Endodermal cell (in vitro differentiated cells): ENCODE measurements around the gene ZBTB16. TPM values are rescaled to one million over a fixed set of nuclear protein-coding genes. Genes with fewer than 3 reads are reported as not detected.
A peak's percentile ranks its signal among the peaks of the same experiment; 100 is the strongest.

Source experiments
- DNase-seq: peaks from one replicate; pipeline ENCODE4 v3.0.0-alpha.2; 2017
- H3K27ac ChIP-seq: 2 replicates; pipeline ENCODE4 v1.5.1; 2013; ENCODE audit warnings: mild to moderate bottlenecking, low read depth, low read length, moderate library complexity
- H3K27me3 ChIP-seq: 2 replicates; pipeline ENCODE4 v1.6.1; 2013; ENCODE audit warnings: mild to moderate bottlenecking, low read length, moderate library complexity; ENCODE audit not compliant: insufficient read depth, control insufficient read depth, poor library complexity, severe bottlenecking
- H3K36me3 ChIP-seq: 2 replicates; pipeline ENCODE4 v1.7.0; 2013; ENCODE audit warnings: mild to moderate bottlenecking, low read length, moderate library complexity; ENCODE audit not compliant: control insufficient read depth, insufficient read depth
- H3K4me1 ChIP-seq: one replicate; pipeline ENCODE4 v1.7.0; 2013; ENCODE audit warnings: low read length; ENCODE audit not compliant: control insufficient read depth, insufficient read depth
- H3K4me3 ChIP-seq: 2 replicates; pipeline ENCODE4 v1.5.1; 2013; ENCODE audit warnings: mild to moderate bottlenecking, low read length, moderate library complexity
- H3K9ac ChIP-seq: 2 replicates; pipeline ENCODE4 v1.6.1; 2013; ENCODE audit warnings: mild to moderate bottlenecking, low read length, moderate library complexity; ENCODE audit not compliant: poor library complexity, severe bottlenecking; ENCODE audit errors: extremely low read depth
- H3K9me3 ChIP-seq: 2 replicates; pipeline ENCODE4 v1.6.1; 2013; ENCODE audit warnings: mild to moderate bottlenecking, low read length, moderate library complexity; ENCODE audit not compliant: control insufficient read depth
- H3K27ac Mint-ChIP-seq: 2 replicates; pipeline ENCODE4 v1.8.0; 2020; ENCODE audit warnings: mixed read lengths
- H3K27me3 Mint-ChIP-seq: 2 replicates; pipeline ENCODE4 v1.8.0; 2021; ENCODE audit warnings: mild to moderate bottlenecking, mixed read lengths; ENCODE audit not compliant: insufficient read depth
- H3K36me3 Mint-ChIP-seq: 2 replicates; pipeline ENCODE4 v1.8.0; 2020; ENCODE audit warnings: low read depth, mixed read lengths
- H3K4me1 Mint-ChIP-seq: 2 replicates; pipeline ENCODE4 v1.8.0; 2020; ENCODE audit warnings: mixed read lengths
- H3K4me3 Mint-ChIP-seq: 2 replicates; pipeline ENCODE4 v1.8.0; 2020; ENCODE audit warnings: mild to moderate bottlenecking, moderate library complexity, mixed read lengths
- H3K9me3 Mint-ChIP-seq: 2 replicates; pipeline ENCODE4 v1.8.0; 2020; ENCODE audit warnings: mild to moderate bottlenecking, mixed read lengths
- CTCF ChIP-seq: fragments of 200-600 bp; sonication (generic); conservative IDR thresholded peaks from 2 replicates; pipeline ENCODE4 v1.5.0; 2021; ENCODE audit warnings: antibody characterized with exemption, mild to moderate bottlenecking
- WGBS, 2 experiments: methylation state at CpG; one replicate each; pipeline versions ENCODE4 v1.1.5 to v1.1.7; 2013; ENCODE audit warnings: missing lambda C conversion rate in 2 of 2, mixed read lengths in 1 of 2; ENCODE audit not compliant: insufficient coverage in 1 of 2, insufficient read length in 1 of 2; 5-methylcytosine and 5-hydroxymethylcytosine counted together
- total RNA-seq, 2 donors: library from RNA; stranded (reverse); fragmentation: NEBNext Ultra II Directional in 1 of 2; extraction: Animal tissue kit (Norgen Biotek cat#: 25700) in 1 of 2; gene quantifications; 2 replicates in 1 of 2; 3 replicates in 1 of 2; pipeline ENCODE4 v1.2.1, GENCODE V29; 2021

The ZBTB16 gene
- total RNA-seq, 2 donors from 2014 or later, result 4.1 to 5.8 TPM

GRCh38 chr11:114125959-114126358 lies 66.4 kb downstream of the ZBTB16 start:
- 74 to 90% methylated on average over 2 of the region's 2 CpGs for whole genome bisulfite sequencing, 2 experiments
- TF ChIP-seq CTCF, result no peak
- Histone ChIP-seq H3K4me3 (no peak overlapping the region), H3K9me3 (no peaks in the 10 kb centered on the region), H3K36me3 (no peaks in the 10 kb centered on the region), H3K27ac (no peak overlapping the region), H3K27me3 (no peaks in the 10 kb centered on the region), H3K9ac (no peak overlapping the region), H3K4me1 (no peaks in the 10 kb centered on the region)
- no peak for DNase-seq
- Mint-ChIP-seq H3K4me1 (peaks cover 8% of the 10 kb centered on the region), H3K27ac (no peak overlapping the region), H3K27me3 (peaks cover 41% of the 10 kb centered on the region), H3K4me3 (no peak overlapping the region), H3K36me3 (no peaks in the 10 kb centered on the region), H3K9me3 (no peaks in the 10 kb centered on the region)

- no peaks in the 10 kb centered on the region for H3K36me3 ChIP-seq
- H3K36me3 Mint-ChIP-seq, result no peaks in the 10 kb centered on the region
- no peak overlapping the region for H3K27ac ChIP-seq
- peaks cover 2% of the 10 kb centered on the region for H3K4me1 Mint-ChIP-seq
- no peaks in the 10 kb centered on the region for H3K9me3 ChIP-seq
- no peak overlapping the region for H3K27ac Mint-ChIP-seq
- no peak for DNase-seq
- H3K4me1 ChIP-seq, result no peaks in the 10 kb centered on the region
- H3K4me3 Mint-ChIP-seq, result no peak overlapping the region
- no peak for TF ChIP-seq CTCF
- WGBS, 2 experiments, result 83 to 90% methylated on average over 1 to 5 of the region's 5 CpGs
- no peak overlapping the region for H3K9ac ChIP-seq
- H3K27me3 ChIP-seq, result no peaks in the 10 kb centered on the region
- no peak overlapping the region for H3K4me3 ChIP-seq
- peaks cover 32% of the 10 kb centered on the region for H3K27me3 Mint-ChIP-seq
- H3K9me3 Mint-ChIP-seq, result no peaks in the 10 kb centered on the region
Measured at GRCh38 chr11:114128399-114128798, 68.9 kb downstream of the ZBTB16 start.

GRCh38 chr11:114129142-114129541 lies 69.6 kb downstream of the ZBTB16 start:
- Mint-ChIP-seq H3K27ac (no peak overlapping the region), H3K4me3 (no peak overlapping the region), H3K9me3 (no peaks in the 10 kb centered on the region), H3K4me1 (peaks cover 2% of the 10 kb centered on the region), H3K36me3 (no peaks in the 10 kb centered on the region), H3K27me3 (peaks cover 32% of the 10 kb centered on the region)
- no peak for DNase-seq
- H3K27me3 ChIP-seq, result no peaks in the 10 kb centered on the region
- H3K27ac ChIP-seq, result peak overlapping the region; percentile 0
- no peak overlapping the region for H3K9ac ChIP-seq
- no peaks in the 10 kb centered on the region for H3K4me1 ChIP-seq
- 94 to 95% methylated on average over 9 of the region's 9 CpGs for WGBS, 2 experiments
- H3K36me3 ChIP-seq, result no peaks in the 10 kb centered on the region
- H3K9me3 ChIP-seq, result no peaks in the 10 kb centered on the region
- H3K4me3 ChIP-seq, result no peak overlapping the region
- no peak for TF ChIP-seq CTCF
